Renal pelvis (tissue), 12 donors: Measurements from ENCODE around the gene AKR1C2. TPM values are rescaled to one million over a fixed set of nuclear protein-coding genes. Genes with fewer than 3 reads are reported as not detected.
"Not testable (repeated sequence)": the region's sequence is repeated elsewhere in the genome, so short reads cannot be mapped to it uniquely, and the experiment has no call there.

Experiments
- DNase-seq: peaks from one replicate; pipeline ENCODE4 v3.0.0-alpha.2; 2013
- long read RNA-seq, 16 experiments: transcript quantifications; one replicate each; lab custom pipeline, GENCODE V29; 2026
- polyA plus RNA-seq, 3 donors: library from polyadenylated mRNA; unstranded; fragments of 120-200 nt; gene quantifications; one replicate each; pipeline ENCODE4 v1.2.1, GENCODE V29; 2013; ENCODE audit not compliant: insufficient read length in 3 of 3

The AKR1C2 gene
- 1 to 10 TPM; 5.1 to 9.2 (median 7.9) TPM for polyA plus RNA-seq
- long read RNA-seq, donor 1 = 0 reads
- long read RNA-seq, donor 2, partial matches to known transcripts = 34 of 36 reads
- long read RNA-seq, donor 2, other reads (novel, unspliced or antisense) = 0 of 36 reads
- long read RNA-seq, donor 3, partial matches to known transcripts = 26 of 26 reads
- long read RNA-seq, donor 3, other reads (novel, unspliced or antisense) = 0 of 26 reads
- long read RNA-seq, donor 4, transcript AKR1C2-201 (9 exons, 3,756 nt) = major isoform, 7 of 62 reads
- long read RNA-seq, donor 4, partial matches to known transcripts = 55 of 62 reads
- long read RNA-seq, donor 4, other reads (novel, unspliced or antisense) = 0 of 62 reads
- long read RNA-seq, donor 5, partial matches to known transcripts = 32 of 36 reads
- long read RNA-seq, donor 5, other reads (novel, unspliced or antisense) = 0 of 36 reads
- long read RNA-seq, donor 6, partial matches to known transcripts = 50 of 52 reads
- long read RNA-seq, donor 6, other reads (novel, unspliced or antisense) = 0 of 52 reads
- long read RNA-seq, donor 7, transcript AKR1C2-201 (9 exons, 3,756 nt) = major isoform, 8 of 8 reads
- long read RNA-seq, donor 7, partial matches to known transcripts = 0 of 8 reads
- long read RNA-seq, donor 7, other reads (novel, unspliced or antisense) = 0 of 8 reads
- long read RNA-seq, donor 8, transcript AKR1C2-201 (9 exons, 3,756 nt) = major isoform, 10 of 10 reads
- long read RNA-seq, donor 8, partial matches to known transcripts = 0 of 10 reads
- long read RNA-seq, donor 8, other reads (novel, unspliced or antisense) = 0 of 10 reads
- long read RNA-seq, donor 9, partial matches to known transcripts = 82 of 85 reads
- long read RNA-seq, donor 9, other reads (novel, unspliced or antisense) = 0 of 85 reads
- long read RNA-seq, donor 10 = 0 reads
- long read RNA-seq, donor 11, partial matches to known transcripts = 34 of 35 reads
- long read RNA-seq, donor 11, other reads (novel, unspliced or antisense) = 0 of 35 reads
- long read RNA-seq, donor 12, partial matches to known transcripts = 48 of 51 reads
- long read RNA-seq, donor 12, other reads (novel, unspliced or antisense) = 0 of 51 reads
- long read RNA-seq, donor 13, partial matches to known transcripts = 30 of 30 reads
- long read RNA-seq, donor 13, other reads (novel, unspliced or antisense) = 0 of 30 reads
- long read RNA-seq, donor 14 = 0 reads
- long read RNA-seq, donor 15, transcript AKR1C2-201 (9 exons, 3,756 nt) = major isoform, 11 of 24 reads
- long read RNA-seq, donor 15, partial matches to known transcripts = 13 of 24 reads
- long read RNA-seq, donor 15, other reads (novel, unspliced or antisense) = 0 of 24 reads
- long read RNA-seq, donor 16, partial matches to known transcripts = 46 of 48 reads
- long read RNA-seq, donor 16, other reads (novel, unspliced or antisense) = 0 of 48 reads

GRCh38 chr10:5003127-5004029 is at the start of gene AKR1C2:
Gene AKR1C2, minus strand, starts transcription at chr10:5003857. Its CDS starts 22 bp downstream, at chr10:5003835.
- DNase-seq = not testable (repeated sequence)

GRCh38 chr10:5052951-5053500 is 49.4 kb upstream of the AKR1C2 start:
- not testable (repeated sequence) for DNase-seq

DNA sequence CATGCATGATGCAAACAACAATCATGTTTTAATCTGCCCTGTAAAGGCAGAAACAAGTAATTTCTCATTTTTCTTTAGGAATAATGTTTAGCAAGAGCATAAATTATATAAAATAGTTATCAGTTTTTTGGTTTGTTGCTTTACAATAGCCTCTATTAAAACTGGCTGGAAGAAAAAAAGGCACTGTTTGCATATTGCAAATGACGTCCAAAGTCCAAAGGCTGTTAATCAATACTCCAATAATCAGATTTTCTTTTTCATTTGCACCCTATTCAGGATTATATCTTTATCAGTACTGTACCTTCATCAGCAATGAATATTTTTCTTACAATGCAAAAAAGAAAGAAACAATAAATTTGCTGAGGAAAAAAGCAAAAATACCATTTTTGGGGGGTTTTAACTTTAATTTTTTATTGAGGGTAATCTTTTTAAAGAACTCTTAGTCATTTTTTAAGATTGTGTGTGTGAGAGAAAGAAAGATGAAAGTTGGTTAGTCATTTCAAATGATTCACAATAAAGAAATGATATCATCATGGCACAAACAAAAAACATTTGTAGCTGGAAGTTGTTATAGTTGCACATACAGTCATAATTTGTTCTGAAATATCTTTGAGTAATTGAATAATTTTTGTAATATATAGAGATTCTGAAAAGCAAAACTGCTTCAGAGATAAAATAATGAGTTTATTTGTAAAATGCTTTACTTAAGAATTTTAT is 44.4 kb upstream of the AKR1C2 start:
- no peak for DNase-seq

DNA sequence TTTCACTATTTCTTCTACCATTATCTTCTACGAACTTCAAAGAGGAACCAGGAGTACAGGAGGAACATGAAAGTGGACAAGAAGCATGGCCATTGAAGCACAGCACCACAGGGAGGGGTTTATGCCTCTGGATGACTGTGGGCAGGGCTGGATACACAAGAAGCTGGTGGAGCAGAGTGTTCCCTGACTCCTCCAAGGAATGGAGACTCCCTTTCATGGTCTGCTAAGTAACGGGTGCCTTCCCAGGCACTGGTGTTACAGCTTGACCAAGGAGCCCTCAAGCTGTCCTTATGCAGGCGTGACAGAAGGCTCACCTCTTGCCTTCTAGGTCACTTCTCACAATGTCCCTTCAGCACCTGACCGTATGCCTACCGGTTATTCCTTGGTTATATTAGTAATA is 43.4 kb upstream of the AKR1C2 start:
- DNase-seq = not testable (repeated sequence)

- DNase-seq = no peak
Observed at GRCh38 chr10:5046410-5046809, 42.8 kb upstream of the AKR1C2 start.

GRCh38 chr10:5045095-5045494 is 41.4 kb upstream of the AKR1C2 start:
- no peak for DNase-seq

DNA sequence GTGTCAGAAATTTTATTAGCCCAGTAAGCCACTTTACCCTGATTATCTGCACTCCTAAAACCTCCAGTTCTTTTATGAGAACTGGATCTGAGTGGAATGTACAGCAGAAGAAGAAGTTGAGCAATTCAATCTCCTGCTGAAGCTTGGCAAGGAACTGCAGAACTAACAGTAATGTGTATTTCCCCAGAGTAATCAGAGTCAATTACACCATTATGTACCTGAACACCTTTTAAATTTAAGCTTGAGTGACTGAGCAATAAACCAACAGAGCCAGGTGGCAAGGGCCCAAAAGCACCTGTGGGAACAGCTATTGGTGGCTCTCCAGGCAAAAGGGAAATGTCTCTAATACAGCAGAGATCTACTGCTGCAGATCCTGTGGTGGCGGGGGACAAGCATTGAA is 40.1 kb upstream of the AKR1C2 start:
- no peak for DNase-seq

DNA sequence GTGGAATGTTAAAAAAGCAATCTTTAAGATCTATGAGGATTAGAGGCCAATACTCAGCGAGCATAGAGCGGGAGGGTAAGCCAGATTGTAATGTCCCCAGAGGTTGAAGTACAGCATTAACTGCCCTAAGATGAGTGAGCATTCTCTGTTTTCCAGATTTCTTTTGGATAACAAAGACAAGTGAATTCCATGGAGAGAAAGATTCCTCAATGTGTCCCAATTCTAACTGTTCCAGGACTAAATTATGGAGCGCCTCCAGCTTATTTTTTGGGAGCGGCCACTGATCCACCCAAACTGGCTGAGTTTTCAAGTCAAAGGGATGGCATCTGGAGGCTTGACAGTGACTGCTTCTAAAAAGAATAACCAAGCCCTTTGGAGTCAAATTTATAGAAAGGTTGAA is 39.3 kb upstream of the AKR1C2 start:
- DNase-seq = no peak

- no peak for DNase-seq
Observed at GRCh38 chr10:5041471-5042023, 37.9 kb upstream of the AKR1C2 start.

DNA sequence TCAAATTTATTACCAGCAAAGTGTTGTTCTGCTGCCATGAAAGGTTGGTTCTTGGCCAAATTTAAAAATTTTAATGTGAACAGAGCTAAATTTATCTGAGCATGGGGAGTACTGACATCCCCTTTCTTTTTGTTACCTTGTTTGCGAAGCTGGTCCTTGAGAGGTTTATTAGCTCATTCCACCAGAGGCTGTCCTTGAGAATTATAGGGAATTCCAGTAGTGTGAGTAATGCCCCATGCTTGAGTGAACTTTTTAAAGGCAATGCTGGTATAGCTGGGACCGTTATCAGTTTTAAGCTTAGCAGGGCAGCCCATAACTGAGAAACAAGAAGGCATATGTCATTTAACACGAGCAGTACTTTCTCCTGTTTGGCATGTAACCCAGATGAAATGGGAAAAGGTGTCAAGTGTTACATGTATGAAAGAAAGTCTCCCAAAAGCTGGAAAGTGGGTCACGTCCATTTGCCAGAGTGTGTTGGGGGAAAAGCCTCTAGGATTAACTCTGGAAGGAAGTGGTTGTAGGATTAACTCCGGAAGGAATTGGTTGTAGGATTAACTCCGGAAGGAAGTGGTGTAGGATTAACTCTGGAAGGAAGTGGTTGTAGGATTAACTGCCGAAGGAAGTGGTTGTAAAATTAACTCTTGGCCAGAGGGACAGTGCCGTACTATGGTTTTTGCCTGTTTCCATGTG is 37.3 kb upstream of the AKR1C2 start:
- no peak for DNase-seq

- DNase-seq = no peak
Observed at GRCh38 chr10:5040010-5040673, 36.5 kb upstream of the AKR1C2 start.

DNA sequence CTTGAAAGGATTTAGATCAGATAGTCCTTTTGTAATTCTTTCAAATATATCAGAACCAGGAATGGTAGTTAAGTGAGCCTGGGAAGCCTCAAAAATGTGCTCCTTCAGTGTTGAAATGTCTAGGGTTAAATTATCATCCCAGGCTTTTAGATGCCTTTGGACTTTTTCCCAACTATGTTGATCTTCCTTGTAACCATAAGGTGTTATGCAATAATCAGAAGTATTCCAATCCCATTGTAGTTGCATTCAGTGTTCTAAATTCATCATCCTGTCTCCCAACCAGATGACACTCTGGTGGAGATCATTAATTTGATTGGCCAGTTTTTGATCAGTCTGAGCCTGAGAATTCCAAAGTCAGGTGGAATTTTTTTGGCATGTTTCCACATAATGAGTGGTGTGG is 35.1 kb upstream of the AKR1C2 start:
- no peak for DNase-seq

DNA sequence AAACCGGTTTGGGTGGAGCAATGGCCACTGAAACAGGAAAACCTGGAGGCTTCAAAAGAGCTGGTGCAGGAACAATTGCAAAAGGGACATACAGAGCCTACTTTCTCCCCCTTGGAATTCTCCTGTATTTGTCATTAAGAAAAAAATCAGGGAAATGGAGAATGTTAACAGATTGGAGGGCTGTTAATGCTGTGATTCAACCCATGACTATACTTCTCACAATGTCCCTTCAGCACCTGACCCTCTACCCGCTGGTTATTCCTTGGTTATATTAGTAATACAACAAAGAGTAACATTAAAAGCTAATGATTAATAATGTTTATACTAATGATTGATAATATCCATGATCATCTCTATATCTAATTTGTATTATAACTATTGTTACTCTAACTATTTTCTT is 34.4 kb upstream of the AKR1C2 start:
- no peak for DNase-seq

- no peak for DNase-seq
Observed at GRCh38 chr10:5036511-5036910, 32.9 kb upstream of the AKR1C2 start.

DNA sequence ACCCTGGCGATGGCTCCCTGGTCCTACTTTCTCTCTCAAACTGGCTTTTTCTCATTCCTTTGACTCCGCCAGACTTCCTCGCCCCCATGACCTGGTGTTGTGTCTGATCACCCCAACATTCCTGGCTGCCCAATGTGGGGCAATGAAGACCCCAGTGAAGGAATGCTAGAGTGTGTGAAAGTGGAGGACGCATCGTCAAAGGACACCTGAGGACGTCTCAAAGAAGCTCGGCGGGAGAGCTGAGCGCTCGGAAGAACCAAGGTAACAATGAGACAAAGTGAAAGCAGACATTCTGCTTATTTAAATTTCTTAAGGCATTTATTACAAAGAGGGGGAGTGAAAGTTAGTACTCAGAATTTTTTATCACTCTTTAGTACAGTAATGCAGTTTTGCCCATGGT is 31.7 kb upstream of the AKR1C2 start:
- no peak for DNase-seq

GRCh38 chr10:5034588-5034987 is 30.9 kb upstream of the AKR1C2 start:
- DNase-seq = no peak

DNA sequence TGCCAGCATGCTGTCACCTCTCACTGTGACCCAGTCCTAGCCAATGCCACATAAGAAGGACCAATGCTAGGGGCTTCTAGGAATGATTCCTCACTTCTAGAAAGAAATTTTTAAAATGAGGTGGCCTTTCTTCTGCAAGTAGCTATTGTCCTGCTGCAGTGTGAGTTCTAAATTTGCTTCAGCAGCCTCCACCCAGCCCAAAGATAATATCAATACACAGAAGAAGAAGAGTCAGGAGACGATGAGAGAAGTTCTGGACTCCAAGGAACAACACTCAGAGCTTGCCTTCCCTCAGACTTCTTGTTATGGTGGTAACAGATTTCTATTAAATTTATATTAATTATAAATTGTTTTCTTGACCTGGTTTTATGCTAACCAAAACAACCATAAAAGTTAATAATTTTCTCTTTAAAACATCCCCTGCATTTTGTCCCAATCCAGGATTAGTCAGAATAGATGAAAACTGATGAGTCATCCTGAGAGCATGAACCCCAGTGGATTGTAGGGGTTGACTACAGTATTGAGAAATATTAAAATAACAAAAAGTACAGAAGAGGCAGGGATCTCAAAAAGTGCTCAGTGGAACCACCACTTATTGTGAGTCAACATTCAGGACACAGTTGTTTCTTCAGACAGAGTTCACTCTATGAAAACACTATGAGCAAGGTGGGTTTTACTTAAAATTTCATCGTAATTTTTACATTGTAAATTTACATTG is 29.6 kb upstream of the AKR1C2 start:
- no peak for DNase-seq
